Muscle of arm (tissue), 12 donors: ENCODE measurements around the gene ARHGAP33. TPM values are rescaled to one million over a fixed set of nuclear protein-coding genes. Genes with fewer than 3 reads are reported as not detected.
"Not testable (repeated sequence)": the region's sequence is repeated elsewhere in the genome, so short reads cannot be mapped to it uniquely, and the experiment has no call there.

Source experiments
- DNase-seq: peaks from one replicate; pipeline ENCODE4 v3.0.0-alpha.2; 2013
- polyA plus RNA-seq, 12 donors: library from polyadenylated mRNA; unstranded; fragments of 120-200 nt; gene quantifications; one replicate each; pipeline ENCODE4 v1.2.1, GENCODE V29; 2013; ENCODE audit not compliant: insufficient read length in 12 of 12

The ARHGAP33 gene
- polyA plus RNA-seq, 12 donors, result 10.5 to 29.8 (median 15.8) TPM; not detected in 1

- no peak for DNase-seq
These were observed 47.2 kb downstream of the ARHGAP33 start for GRCh38 chr19:35822579-35822978.

- no peak for DNase-seq
These were observed 48.8 kb downstream of the ARHGAP33 start for GRCh38 chr19:35824150-35824549.

GRCh38 chr19:35828692-35829301 is 53.4 kb downstream of the ARHGAP33 start:
- DNase-seq, result peak; percentile 82

- no peak for DNase-seq
These were observed 55.6 kb downstream of the ARHGAP33 start for GRCh38 chr19:35830986-35831385.

GRCh38 chr19:35832054-35832453 is 56.7 kb downstream of the ARHGAP33 start:
- no peak for DNase-seq

GRCh38 chr19:35833972-35834371 is 58.6 kb downstream of the ARHGAP33 start:
- no peak for DNase-seq

GRCh38 chr19:35836096-35836495 is 60.7 kb downstream of the ARHGAP33 start:
- not testable (repeated sequence) for DNase-seq

Other genes with a start within 250 kb of the ARHGAP33 start
- 10 to 100 TPM in 2 of 12 donors, 1 to 10 TPM in 1, under 1 TPM in 1, not detected in 8; 0.24 to 26.7 (median 8.1) TPM for gene SBSN, start 247.3 kb upstream of the ARHGAP33 start, polyA plus RNA-seq
- gene GAPDHS, start 242.1 kb upstream of the ARHGAP33 start, polyA plus RNA-seq, result under 1 TPM in 1 of 12 donors, not detected in 11; 0.12 TPM
- 10 to 100 TPM in 11 of 12 donors, not detected in 1; 32.3 to 49.5 (median 40.0) TPM for gene TMEM147, start 229.9 kb upstream of the ARHGAP33 start, polyA plus RNA-seq
- under 1 TPM in 2 of 12 donors, not detected in 10; 0.21 to 0.26 TPM for gene ATP4A, start 211.9 kb upstream of the ARHGAP33 start, polyA plus RNA-seq
- gene PMIS2, start 189.4 kb upstream of the ARHGAP33 start, polyA plus RNA-seq, result not detected
- 10 to 100 TPM in 8 of 12 donors, 1 to 10 TPM in 3, not detected in 1; 8.9 to 23.8 (median 12.7) TPM for gene HAUS5, start 162.8 kb upstream of the ARHGAP33 start, polyA plus RNA-seq
- 10 to 100 TPM in 11 of 12 donors, not detected in 1; 27.0 to 60.1 (median 36.9) TPM for gene RBM42, start 146.5 kb upstream of the ARHGAP33 start, polyA plus RNA-seq
- gene ETV2, start 133.8 kb upstream of the ARHGAP33 start, polyA plus RNA-seq, result 1 to 10 TPM in 10 of 12 donors, not detected in 2; 1.2 to 4.3 (median 1.9) TPM
- gene COX6B1, start 127.2 kb upstream of the ARHGAP33 start, polyA plus RNA-seq, result 100 to 1,000 TPM in 11 of 12 donors, not detected in 1; 201 to 382 (median 272) TPM
- 10 to 100 TPM in 2 of 12 donors, 1 to 10 TPM in 1, under 1 TPM in 2, not detected in 7; 0.16 to 31.4 (median 5.6) TPM for gene UPK1A, start 109.0 kb upstream of the ARHGAP33 start, polyA plus RNA-seq
- under 1 TPM in 7 of 12 donors, not detected in 5; 0.08 to 0.45 (median 0.33) TPM for gene ZBTB32, start 71.0 kb upstream of the ARHGAP33 start, polyA plus RNA-seq
- gene KMT2B, start 57.6 kb upstream of the ARHGAP33 start, polyA plus RNA-seq, result 10 to 100 TPM in 11 of 12 donors, not detected in 1; 14.2 to 29.8 (median 19.9) TPM
- gene IGFLR1, start 33.1 kb upstream of the ARHGAP33 start, polyA plus RNA-seq, result 1 to 10 TPM in 10 of 12 donors, not detected in 2; 1.7 to 4.0 (median 3.3) TPM
- 10 to 100 TPM in 11 of 12 donors, not detected in 1; 10.6 to 36.2 (median 13.0) TPM for gene U2AF1L4, start 30.1 kb upstream of the ARHGAP33 start, polyA plus RNA-seq
- 10 to 100 TPM in 11 of 12 donors, not detected in 1; 30.3 to 54.5 (median 37.3) TPM for gene PSENEN, start 29.9 kb upstream of the ARHGAP33 start, polyA plus RNA-seq
- gene LIN37, start 27.0 kb upstream of the ARHGAP33 start, polyA plus RNA-seq, result 10 to 100 TPM in 2 of 12 donors, 1 to 10 TPM in 8, not detected in 2; 5.3 to 11.3 (median 9.5) TPM
- 1,000 to 10,000 TPM in 1 of 12 donors, 100 to 1,000 TPM in 11; 347 to 1,124 (median 629) TPM for gene HSPB6, start 18.5 kb upstream of the ARHGAP33 start, polyA plus RNA-seq
- gene PROSER3, start 17.4 kb upstream of the ARHGAP33 start, polyA plus RNA-seq, result 10 to 100 TPM in 8 of 12 donors, 1 to 10 TPM in 3, not detected in 1; 7.1 to 30.4 (median 13.7) TPM
- under 1 TPM in 1 of 12 donors, not detected in 11; 0.80 TPM for gene PRODH2, start 37.3 kb downstream of the ARHGAP33 start, polyA plus RNA-seq
- gene NPHS1, start 76.9 kb downstream of the ARHGAP33 start, polyA plus RNA-seq, result under 1 TPM in 9 of 12 donors, not detected in 3; 0.06 to 0.97 (median 0.29) TPM
- under 1 TPM in 10 of 12 donors, not detected in 2; 0.18 to 0.55 (median 0.27) TPM for gene KIRREL2, start 81.3 kb downstream of the ARHGAP33 start, polyA plus RNA-seq
- 10 to 100 TPM in 1 of 12 donors, 1 to 10 TPM in 10, not detected in 1; 3.4 to 33.6 (median 5.8) TPM for gene APLP1, start 93.0 kb downstream of the ARHGAP33 start, polyA plus RNA-seq
- 1 to 10 TPM in 6 of 12 donors, under 1 TPM in 4, not detected in 2; 0.82 to 8.5 (median 1.3) TPM for gene NFKBID, start 125.0 kb downstream of the ARHGAP33 start, polyA plus RNA-seq
- gene HCST, start 127.0 kb downstream of the ARHGAP33 start, polyA plus RNA-seq, result 1 to 10 TPM in 10 of 12 donors, not detected in 2; 3.1 to 7.7 (median 5.1) TPM
- 10 to 100 TPM in 11 of 12 donors, not detected in 1; 11.8 to 33.6 (median 12.5) TPM for gene TYROBP, start 132.7 kb downstream of the ARHGAP33 start, polyA plus RNA-seq
- 10 to 100 TPM in 1 of 12 donors, 1 to 10 TPM in 10, not detected in 1; 4.2 to 13.9 (median 7.6) TPM for gene LRFN3, start 160.8 kb downstream of the ARHGAP33 start, polyA plus RNA-seq
- 10 to 100 TPM in 9 of 12 donors, 1 to 10 TPM in 2, not detected in 1; 9.1 to 24.4 (median 10.9) TPM for gene SDHAF1, start 219.6 kb downstream of the ARHGAP33 start, polyA plus RNA-seq
- gene SYNE4, start 233.2 kb downstream of the ARHGAP33 start, polyA plus RNA-seq, result 1 to 10 TPM in 1 of 12 donors, under 1 TPM in 10, not detected in 1; 0.08 to 6.3 (median 0.65) TPM
- gene ALKBH6, start 238.6 kb downstream of the ARHGAP33 start, polyA plus RNA-seq, result 10 to 100 TPM in 2 of 12 donors, 1 to 10 TPM in 8, not detected in 2; 6.7 to 13.1 (median 7.8) TPM